H9 (cell line): ENCODE measurements around the gene ALPI. TPM values are rescaled to one million over a fixed set of nuclear protein-coding genes. Genes with fewer than 3 reads are reported as not detected.

ENCODE experiments used
- DNase-seq: peaks from one replicate; pipeline ENCODE4 v3.0.0-alpha.2; 2017
- H2AFZ ChIP-seq: one replicate; pipeline ENCODE4 v1.6.1; 2013; ENCODE audit warnings: mild to moderate bottlenecking, low read length, control low read depth, moderate library complexity
- H2AK5ac ChIP-seq: 2 replicates; pipeline ENCODE4 v1.6.1; 2013; ENCODE audit warnings: low read length, control low read depth, mixed read lengths; ENCODE audit not compliant: insufficient read length
- H2BK120ac ChIP-seq: one replicate; pipeline ENCODE4 v1.6.1; 2013; ENCODE audit warnings: low read depth, mild to moderate bottlenecking, low read length, control low read depth, inconsistent platforms; ENCODE audit not compliant: poor library complexity, severe bottlenecking
- H2BK12ac ChIP-seq: 2 replicates; pipeline ENCODE4 v1.6.1; 2013; ENCODE audit warnings: low read length, control low read depth, mixed read lengths, low read depth; ENCODE audit not compliant: insufficient read length
- H2BK15ac ChIP-seq: 2 replicates; pipeline ENCODE4 v1.6.1; 2013; ENCODE audit warnings: low read depth, low read length, control low read depth
- H2BK20ac ChIP-seq: one replicate; pipeline ENCODE4 v1.6.1; 2013; ENCODE audit warnings: low read depth, mild to moderate bottlenecking, low read length, control low read depth, inconsistent platforms; ENCODE audit not compliant: poor library complexity, severe bottlenecking
- H2BK5ac ChIP-seq: 2 replicates; pipeline ENCODE4 v1.6.1; 2013; ENCODE audit warnings: low read length, control low read depth, mixed read lengths; ENCODE audit not compliant: insufficient read length
- H3K14ac ChIP-seq: 2 replicates; pipeline ENCODE4 v1.6.1; 2013; ENCODE audit warnings: low read length, control low read depth; ENCODE audit not compliant: insufficient read depth
- H3K18ac ChIP-seq: 2 replicates; pipeline ENCODE4 v1.6.1; 2013; ENCODE audit warnings: low read depth, mild to moderate bottlenecking, mixed read lengths, low read length, control low read depth; ENCODE audit not compliant: insufficient read length
- H3K23ac ChIP-seq: 2 replicates; pipeline ENCODE4 v1.6.1; 2013; ENCODE audit warnings: low read length, control low read depth, mixed read lengths, low read depth; ENCODE audit not compliant: insufficient read length
- H3K23me2 ChIP-seq: 2 replicates; pipeline ENCODE4 v1.6.1; 2013; ENCODE audit warnings: low read depth, mild to moderate bottlenecking, mixed read lengths, low read length, control low read depth; ENCODE audit not compliant: insufficient read length, poor library complexity, severe bottlenecking
- H3K27ac ChIP-seq: 2 replicates; pipeline ENCODE4 v1.5.1; 2013; ENCODE audit warnings: low read length, control low read depth, mixed read lengths, low read depth; ENCODE audit not compliant: insufficient read length
- H3K27me3 ChIP-seq: 2 replicates; pipeline ENCODE4 v1.6.1; 2013; ENCODE audit warnings: low read length, control low read depth, inconsistent platforms; ENCODE audit not compliant: insufficient read depth
- H3K4ac ChIP-seq: 2 replicates; pipeline ENCODE4 v1.6.1; 2013; ENCODE audit warnings: low read depth, mild to moderate bottlenecking, control low read depth, inconsistent platforms, low read length, moderate library complexity
- H3K4me1 ChIP-seq: 2 replicates; pipeline ENCODE4 v1.6.1; 2013; ENCODE audit warnings: low read length, control low read depth, inconsistent platforms; ENCODE audit not compliant: insufficient read depth
- H3K4me2 ChIP-seq: 2 replicates; pipeline ENCODE4 v1.6.1; 2013; ENCODE audit warnings: low read length, control low read depth, mixed read lengths; ENCODE audit not compliant: insufficient read length, insufficient read depth
- H3K56ac ChIP-seq: 2 replicates; pipeline ENCODE4 v1.6.1; 2013; ENCODE audit warnings: low read depth, mild to moderate bottlenecking, mixed read lengths, low read length, control low read depth; ENCODE audit not compliant: insufficient read length
- H3K79me1 ChIP-seq: 2 replicates; pipeline ENCODE4 v1.6.1; 2013; ENCODE audit warnings: low read depth, mild to moderate bottlenecking, moderate library complexity, low read length, control low read depth, inconsistent platforms; ENCODE audit not compliant: insufficient read depth, poor library complexity, severe bottlenecking
- H3K79me2 ChIP-seq: 2 replicates; pipeline ENCODE4 v1.6.1; 2013; ENCODE audit warnings: low read length, control low read depth, inconsistent platforms; ENCODE audit not compliant: insufficient read depth
- H3K9ac ChIP-seq: 2 replicates; pipeline ENCODE4 v1.6.1; 2013; ENCODE audit warnings: low read length, control low read depth, mixed read lengths; ENCODE audit not compliant: insufficient read length; ENCODE audit errors: extremely low read depth
- H3K9me3 ChIP-seq: one replicate; pipeline ENCODE4 v1.6.1; 2013; ENCODE audit warnings: low read depth, low read length, inconsistent platforms; ENCODE audit not compliant: control insufficient read depth
- H3T11ph ChIP-seq: one replicate; pipeline ENCODE4 v1.6.1; 2013; ENCODE audit warnings: mild to moderate bottlenecking, low read length, control low read depth, inconsistent platforms
- H4K20me1 ChIP-seq: one replicate; pipeline ENCODE4 v1.6.1; 2013; ENCODE audit not compliant: control insufficient read depth, insufficient read length, insufficient read depth
- H4K5ac ChIP-seq: 2 replicates; pipeline ENCODE4 v1.6.1; 2013; ENCODE audit warnings: low read depth, mild to moderate bottlenecking, mixed read lengths, low read length, control low read depth; ENCODE audit not compliant: insufficient read length
- H4K8ac ChIP-seq: replicated peaks from 2 replicates; pipeline ENCODE4 v1.6.1; 2013; ENCODE audit warnings: low read length, control low read depth, mixed read lengths, low read depth; ENCODE audit not compliant: insufficient read length
- H4K91ac ChIP-seq: 2 replicates; pipeline ENCODE4 v1.6.1; 2013; ENCODE audit warnings: low read depth, mild to moderate bottlenecking, moderate library complexity, mixed read lengths, low read length, control low read depth; ENCODE audit not compliant: insufficient read length
- H3K27ac Mint-ChIP-seq, 3 experiments: 2 replicates in 2 of 3; 3 replicates in 1 of 3; pipeline ENCODE4 v1.8.0; 2020 to 2021; ENCODE audit warnings: mixed read lengths in 3 of 3, mild to moderate bottlenecking in 1 of 3, moderate library complexity in 1 of 3
- H3K27me3 Mint-ChIP-seq: 2 replicates; pipeline ENCODE4 v1.8.0; 2021; ENCODE audit warnings: low read depth, mild to moderate bottlenecking, moderate library complexity, mixed read lengths
- H3K36me3 Mint-ChIP-seq, 3 experiments: 2 replicates in 2 of 3; 3 replicates in 1 of 3; pipeline ENCODE4 v1.8.0; 2020 to 2021; ENCODE audit warnings: low read depth in 3 of 3, mixed read lengths in 3 of 3; ENCODE audit not compliant: insufficient read depth in 1 of 3
- H3K4me1 Mint-ChIP-seq, 2 experiments: 2 replicates each; pipeline ENCODE4 v1.8.0; 2020; ENCODE audit warnings: mixed read lengths in 2 of 2
- H3K4me3 Mint-ChIP-seq, 2 experiments: 2 replicates in 1 of 2; 3 replicates in 1 of 2; pipeline ENCODE4 v1.8.0; 2020 to 2021; ENCODE audit warnings: mild to moderate bottlenecking in 2 of 2, mixed read lengths in 2 of 2, moderate library complexity in 1 of 2
- H3K9me3 Mint-ChIP-seq, 2 experiments: 2 replicates in 1 of 2; 3 replicates in 1 of 2; pipeline ENCODE4 v1.8.0; 2020; ENCODE audit warnings: mild to moderate bottlenecking in 2 of 2, mixed read lengths in 2 of 2, moderate library complexity in 1 of 2
- CTCF ChIP-seq: fragments of 200-600 bp; sonication (generic); conservative IDR thresholded peaks from 3 replicates; pipeline ENCODE4 v1.8.0; 2021; ENCODE audit warnings: antibody characterized with exemption, mild to moderate bottlenecking
- WGBS: extraction: QIAGEN DNeasy Blood & Tissue Kit; methylation state at CpG from one replicate; pipeline ENCODE4 v1.1.7; 2013; ENCODE audit warnings: missing lambda C conversion rate, low lambda C conversion rate, mixed read lengths; ENCODE audit not compliant: insufficient read length; ENCODE audit errors: extremely low coverage; 5-methylcytosine and 5-hydroxymethylcytosine counted together
- total RNA-seq: library from RNA; stranded (reverse); gene quantifications from 2 replicates; pipeline ENCODE4 v1.2.1, GENCODE V29; 2021

Gene ALPI
- total RNA-seq, 1 experiment from 2014 or later, result not detected

GRCh38 chr2:232494542-232494941 lies 38.6 kb downstream of the ALPI start:
- no peak for TF ChIP-seq CTCF
- no peaks in the 10 kb centered on the region; the same call in 1 of the 2 replicates for H3K27me3 ChIP-seq
- H2BK12ac ChIP-seq, result no peak overlapping the region
- Mint-ChIP-seq H3K27ac (no peak overlapping the region), H3K4me1 (peaks cover 12 to 43% of the 10 kb centered on the region in 2 experiments), H3K36me3 (no peaks in the 10 kb centered on the region; a peak in 1 of 7 replicates), H3K27me3 (peaks cover 40% of the 10 kb centered on the region), H3K9me3 (no peaks in the 10 kb centered on the region; a peak in 1 of 5 replicates), H3K4me3 (no peak overlapping the region)
- H3K79me1 ChIP-seq, result no peaks in the 10 kb centered on the region
- H2BK5ac ChIP-seq, result no peak overlapping the region
- no peak overlapping the region for H2BK20ac ChIP-seq
- H3K23ac ChIP-seq, result no peak overlapping the region
- H4K5ac ChIP-seq, result no peak overlapping the region
- no peak overlapping the region for H4K91ac ChIP-seq
- no peak overlapping the region for H3K27ac ChIP-seq
- no peak overlapping the region for H4K8ac ChIP-seq
- H2AK5ac ChIP-seq, result no peak overlapping the region
- no peak overlapping the region for H3K4me2 ChIP-seq
- H2BK120ac ChIP-seq, result no peak overlapping the region
- no CpG with 5 or more reads among the region's 5 CpGs for WGBS
- no peak overlapping the region for H2BK15ac ChIP-seq
- no peaks in the 10 kb centered on the region for H3K79me2 ChIP-seq
- no peak for DNase-seq
- H3K4me1 ChIP-seq, result peaks cover 2% of the 10 kb centered on the region; the same call in 1 of the 2 replicates
- no peak overlapping the region for H3K18ac ChIP-seq
- H3K56ac ChIP-seq, result no peak overlapping the region
- no peak overlapping the region for H3K14ac ChIP-seq
- no peak overlapping the region for H3K9ac ChIP-seq
- H3K4ac ChIP-seq, result no peak overlapping the region
- no peaks in the 10 kb centered on the region for H3K9me3 ChIP-seq
- H2AFZ ChIP-seq, result no peak overlapping the region
- no peak overlapping the region for H3T11ph ChIP-seq
- H3K23me2 ChIP-seq, result no peaks in the 10 kb centered on the region
- no peaks in the 10 kb centered on the region for H4K20me1 ChIP-seq
